GM23338 (cell line): ENCODE measurements around the gene RGSL1. TPM values are rescaled to one million over a fixed set of nuclear protein-coding genes. Genes with fewer than 3 reads are reported as not detected.

Experiments used
- ATAC-seq: fragments of 200-7000 bp; cut with Tn5 transposase; 3 replicates; pipeline ENCODE4 v1.9.1; 2020
- DNase-seq: peaks from one replicate; pipeline ENCODE4 v3.0.0-alpha.2; 2015; ENCODE audit warnings: low spot score
- H2AFZ ChIP-seq: fragments of 200-600 bp; sonication (generic); 2 replicates; pipeline ENCODE4 v1.8.0; 2016; ENCODE audit warnings: antibody characterized with exemption, mild to moderate bottlenecking, moderate library complexity
- H3F3A ChIP-seq: fragments of 200-600 bp; sonication (generic); replicated peaks from 2 replicates; pipeline ENCODE4 v1.8.0; 2017; ENCODE audit warnings: antibody characterized with exemption, mixed run types, low read depth
- H3K27ac ChIP-seq: fragments of 200-600 bp; sonication (generic); 2 replicates; pipeline ENCODE4 v1.6.1; 2016; ENCODE audit warnings: low read depth
- H3K27me3 ChIP-seq: fragments of 200-600 bp; sonication (generic); 2 replicates; pipeline ENCODE4 v1.8.0; 2016; ENCODE audit warnings: mild to moderate bottlenecking, mixed run types, moderate library complexity; ENCODE audit not compliant: insufficient read depth
- H3K36me3 ChIP-seq: fragments of 200-600 bp; sonication (generic); 2 replicates; pipeline ENCODE4 v1.8.0; 2016; ENCODE audit warnings: mild to moderate bottlenecking; ENCODE audit not compliant: insufficient read depth
- H3K4me1 ChIP-seq: fragments of 200-600 bp; sonication (generic); 2 replicates; pipeline ENCODE4 v1.8.0; 2016; ENCODE audit warnings: mild to moderate bottlenecking, moderate library complexity; ENCODE audit not compliant: insufficient read depth
- H3K4me2 ChIP-seq: fragments of 200-600 bp; sonication (generic); 2 replicates; pipeline ENCODE4 v1.7.1; 2017; ENCODE audit warnings: mixed run types
- H3K4me3 ChIP-seq: fragments of 200-600 bp; sonication (generic); 2 replicates; pipeline ENCODE4 v1.6.1; 2016; ENCODE audit warnings: mixed run types
- H3K79me2 ChIP-seq: fragments of 200-600 bp; sonication (generic); replicated peaks from 2 replicates; pipeline ENCODE4 v1.8.0; 2017; ENCODE audit warnings: mild to moderate bottlenecking; ENCODE audit not compliant: insufficient read depth
- H3K9me2 ChIP-seq: fragments of 200-600 bp; sonication (generic); 2 replicates; pipeline ENCODE4 v1.8.0; 2017; ENCODE audit not compliant: insufficient read depth
- H4K20me1 ChIP-seq: fragments of 200-600 bp; sonication (generic); replicated peaks from 2 replicates; pipeline ENCODE4 v1.8.0; 2017; ENCODE audit warnings: mild to moderate bottlenecking; ENCODE audit not compliant: insufficient read depth
- H3K27ac Mint-ChIP-seq: 2 replicates; pipeline ENCODE4 v1.8.0; 2020; ENCODE audit warnings: inconsistent platforms, mild to moderate bottlenecking, moderate library complexity, mixed read lengths
- H3K27me3 Mint-ChIP-seq: 3 replicates; pipeline ENCODE4 v1.8.0; 2022; ENCODE audit warnings: low read depth, mild to moderate bottlenecking, moderate library complexity, mixed read lengths, inconsistent platforms; ENCODE audit not compliant: insufficient read depth, poor library complexity
- H3K36me3 Mint-ChIP-seq: 3 replicates; pipeline ENCODE4 v1.8.0; 2021; ENCODE audit warnings: low read depth, mild to moderate bottlenecking, inconsistent platforms, moderate library complexity, mixed read lengths
- H3K4me1 Mint-ChIP-seq: 3 replicates; pipeline ENCODE4 v1.8.0; 2020; ENCODE audit warnings: mild to moderate bottlenecking, inconsistent platforms, mixed read lengths
- H3K4me3 Mint-ChIP-seq: 3 replicates; pipeline ENCODE4 v1.8.0; 2021; ENCODE audit warnings: moderate library complexity, mild to moderate bottlenecking, inconsistent platforms, mixed read lengths
- H3K9me3 Mint-ChIP-seq: 3 replicates; pipeline ENCODE4 v1.8.0; 2020; ENCODE audit warnings: moderate library complexity, mild to moderate bottlenecking, inconsistent platforms, mixed read lengths
- CREB1 ChIP-seq: fragments of 250-450 bp; sonication (Bioruptor Pico); IDR thresholded peaks from 2 replicates; pipeline ENCODE4 v1.5.0; 2020; ENCODE audit warnings: low read depth, mild to moderate bottlenecking, moderate library complexity
- EZH2 ChIP-seq: fragments of 200-600 bp; sonication (generic); IDR thresholded peaks from one replicate; pipeline ENCODE4 v1.8.0; 2017; ENCODE audit warnings: antibody characterized with exemption, mild to moderate bottlenecking, low read depth; ENCODE audit not compliant: unreplicated experiment
- EZH2phosphoT487 ChIP-seq: fragments of 200-600 bp; sonication (generic); IDR thresholded peaks from one replicate; pipeline ENCODE4 v1.8.1; 2018; ENCODE audit warnings: antibody characterized with exemption; ENCODE audit not compliant: unreplicated experiment
- JUNB ChIP-seq: IDR thresholded peaks from one replicate; pipeline ENCODE4 v1.6.1; 2016; ENCODE audit warnings: antibody characterized with exemption; ENCODE audit not compliant: unreplicated experiment
- NANOG ChIP-seq: IDR thresholded peaks from 2 replicates; pipeline ENCODE4 v1.6.1; 2016; ENCODE audit warnings: antibody characterized with exemption, borderline replicate concordance
- POLR2AphosphoS5 ChIP-seq: IDR thresholded peaks from 2 replicates; pipeline ENCODE4 v1.6.1; 2016; ENCODE audit warnings: antibody characterized with exemption, low read depth
- STAT1 ChIP-seq: IDR thresholded peaks from one replicate; pipeline ENCODE4 v1.6.1; 2016; ENCODE audit warnings: antibody characterized with exemption; ENCODE audit not compliant: unreplicated experiment
- ZNF114 ChIP-seq: fragments of 250-450 bp; sonication (Bioruptor Pico); IDR thresholded peaks from 2 replicates; pipeline ENCODE4 v1.5.0; 2020; ENCODE audit warnings: mild to moderate bottlenecking, moderate library complexity
- polyA plus RNA-seq: library from polyadenylated mRNA; unstranded; fragments of >200 nt; fragmentation: Nextera tagmentation; extraction: Ambion mirVana; gene quantifications from 2 replicates; pipeline ENCODE4 v1.2.1, GENCODE V29; 2016
- total RNA-seq: library from RNA; depleted of rRNA; stranded (reverse); fragments of >200 nt; shearing (Covaris generic); gene quantifications from 2 replicates; pipeline ENCODE4 v1.2.3, GENCODE V29; 2014
- TF ChIP-seq, protein P1 (sequence below): IDR thresholded peaks from 2 replicates; pipeline ENCODE4 v1.6.1; 2016; ENCODE audit warnings: antibody characterized with exemption
- TF ChIP-seq, protein P2 (sequence below), 2 experiments: fragments of 200-600 bp in 1 of 2; sonication (generic) in 1 of 2; conservative IDR thresholded peaks; 2 replicates each; pipeline versions ENCODE4 v1.5.1 to v1.6.1; 2016 to 2017; ENCODE audit warnings: antibody characterized with exemption in 2 of 2, low read depth in 2 of 2, mild to moderate bottlenecking in 2 of 2, moderate library complexity in 1 of 2
- TF ChIP-seq, protein P3 (sequence below): fragments of 250-450 bp; sonication (Bioruptor Pico); IDR thresholded peaks from 2 replicates; pipeline ENCODE4 v1.5.0; 2020; ENCODE audit warnings: mild to moderate bottlenecking, moderate library complexity
- TF ChIP-seq, protein P4 (sequence below): IDR thresholded peaks from one replicate; pipeline ENCODE4 v1.6.1; 2018; ENCODE audit warnings: antibody characterized with exemption; ENCODE audit not compliant: unreplicated experiment

The RGSL1 gene
- total and polyA plus RNA-seq, 2 experiments from 2014 or later, result not detected

DNA sequence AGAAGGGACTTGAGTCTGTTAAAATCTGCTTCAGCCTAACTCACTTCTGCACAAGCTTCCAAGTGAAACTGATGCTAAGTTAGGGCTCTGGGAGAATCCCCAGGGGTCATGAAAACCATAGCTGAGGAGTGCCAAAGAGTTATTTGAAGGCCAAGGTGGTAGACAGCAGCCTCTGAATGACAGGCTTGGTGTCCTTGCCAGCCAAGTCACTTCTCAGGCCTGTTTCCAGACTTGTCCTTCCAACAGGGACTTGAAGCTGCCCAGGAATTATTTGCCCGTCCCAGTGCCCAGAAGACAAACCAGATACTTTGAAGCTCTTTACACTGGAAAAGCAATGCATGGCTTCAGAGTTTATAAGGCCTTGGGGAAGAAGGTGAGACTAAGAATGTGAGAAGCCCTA, 105.5 kb downstream of the RGSL1 start (continued):
- TF ChIP-seq, protein P1, sequence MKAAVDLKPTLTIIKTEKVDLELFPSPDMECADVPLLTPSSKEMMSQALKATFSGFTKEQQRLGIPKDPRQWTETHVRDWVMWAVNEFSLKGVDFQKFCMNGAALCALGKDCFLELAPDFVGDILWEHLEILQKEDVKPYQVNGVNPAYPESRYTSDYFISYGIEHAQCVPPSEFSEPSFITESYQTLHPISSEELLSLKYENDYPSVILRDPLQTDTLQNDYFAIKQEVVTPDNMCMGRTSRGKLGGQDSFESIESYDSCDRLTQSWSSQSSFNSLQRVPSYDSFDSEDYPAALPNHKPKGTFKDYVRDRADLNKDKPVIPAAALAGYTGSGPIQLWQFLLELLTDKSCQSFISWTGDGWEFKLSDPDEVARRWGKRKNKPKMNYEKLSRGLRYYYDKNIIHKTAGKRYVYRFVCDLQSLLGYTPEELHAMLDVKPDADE, result no peak

DNA sequence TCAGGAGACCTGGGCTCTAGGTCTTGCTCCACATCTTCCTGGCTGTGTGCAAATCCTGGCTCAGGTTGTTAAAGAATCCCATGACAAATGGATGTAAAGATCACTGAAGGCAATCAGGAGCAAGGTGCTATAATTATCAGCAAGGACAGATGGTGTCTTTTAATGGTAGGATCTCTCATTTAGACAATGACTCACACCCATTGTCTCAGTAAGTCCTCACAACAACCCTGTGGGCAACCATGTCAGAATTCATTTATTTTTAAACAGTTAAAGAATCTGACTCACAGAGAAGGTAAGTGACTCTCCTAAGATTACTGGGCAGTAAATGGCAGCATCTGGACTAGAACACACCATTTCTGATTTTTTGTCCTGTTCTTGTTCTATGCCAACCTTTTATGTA, 106.3 kb downstream of the RGSL1 start:
- H3K4me3 ChIP-seq, result no peak overlapping the region
- no peaks in the 10 kb centered on the region for H3K36me3 ChIP-seq
- H3K27me3 ChIP-seq, result no peaks in the 10 kb centered on the region
- no peaks in the 10 kb centered on the region for H4K20me1 ChIP-seq
- no peak for DNase-seq
- no peak overlapping the region for H2AFZ ChIP-seq
- no peak overlapping the region for H3K4me2 ChIP-seq
- Mint-ChIP-seq H3K4me1 (no peaks in the 10 kb centered on the region), H3K9me3 (peaks cover 7% of the 10 kb centered on the region; the same call in 2 of the 3 replicates), H3K36me3 (0 out of 3 replicates have a peak, but pooled peaks cover 2% of the 10 kb centered on the region), H3K27ac (no peak overlapping the region), H3K27me3 (no peaks in the 10 kb centered on the region), H3K4me3 (no peak overlapping the region)
- no peak overlapping the region for H3K27ac ChIP-seq
- H3K9me2 ChIP-seq, result peaks cover 4% of the 10 kb centered on the region; the same call in 1 of the 2 replicates
- ATAC-seq, result no peak
- no peaks in the 10 kb centered on the region for H3K4me1 ChIP-seq
- no peaks in the 10 kb centered on the region for H3K79me2 ChIP-seq
- H3F3A ChIP-seq, result no peaks in the 10 kb centered on the region
- TF ChIP-seq POLR2AphosphoS5, result no peak
- no peak for TF ChIP-seq STAT1
- TF ChIP-seq, protein P2, sequence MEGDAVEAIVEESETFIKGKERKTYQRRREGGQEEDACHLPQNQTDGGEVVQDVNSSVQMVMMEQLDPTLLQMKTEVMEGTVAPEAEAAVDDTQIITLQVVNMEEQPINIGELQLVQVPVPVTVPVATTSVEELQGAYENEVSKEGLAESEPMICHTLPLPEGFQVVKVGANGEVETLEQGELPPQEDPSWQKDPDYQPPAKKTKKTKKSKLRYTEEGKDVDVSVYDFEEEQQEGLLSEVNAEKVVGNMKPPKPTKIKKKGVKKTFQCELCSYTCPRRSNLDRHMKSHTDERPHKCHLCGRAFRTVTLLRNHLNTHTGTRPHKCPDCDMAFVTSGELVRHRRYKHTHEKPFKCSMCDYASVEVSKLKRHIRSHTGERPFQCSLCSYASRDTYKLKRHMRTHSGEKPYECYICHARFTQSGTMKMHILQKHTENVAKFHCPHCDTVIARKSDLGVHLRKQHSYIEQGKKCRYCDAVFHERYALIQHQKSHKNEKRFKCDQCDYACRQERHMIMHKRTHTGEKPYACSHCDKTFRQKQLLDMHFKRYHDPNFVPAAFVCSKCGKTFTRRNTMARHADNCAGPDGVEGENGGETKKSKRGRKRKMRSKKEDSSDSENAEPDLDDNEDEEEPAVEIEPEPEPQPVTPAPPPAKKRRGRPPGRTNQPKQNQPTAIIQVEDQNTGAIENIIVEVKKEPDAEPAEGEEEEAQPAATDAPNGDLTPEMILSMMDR (conservative IDR thresholded peaks at IDR 0.05; ENCODE audit: low read depth in 2 of 2), result no peak
- no peak for TF ChIP-seq EZH2phosphoT487
- TF ChIP-seq EZH2, result no peak
- TF ChIP-seq, protein P1, result no peak
- no peak for TF ChIP-seq NANOG
- no peak for TF ChIP-seq ZNF114
- TF ChIP-seq, protein P3, sequence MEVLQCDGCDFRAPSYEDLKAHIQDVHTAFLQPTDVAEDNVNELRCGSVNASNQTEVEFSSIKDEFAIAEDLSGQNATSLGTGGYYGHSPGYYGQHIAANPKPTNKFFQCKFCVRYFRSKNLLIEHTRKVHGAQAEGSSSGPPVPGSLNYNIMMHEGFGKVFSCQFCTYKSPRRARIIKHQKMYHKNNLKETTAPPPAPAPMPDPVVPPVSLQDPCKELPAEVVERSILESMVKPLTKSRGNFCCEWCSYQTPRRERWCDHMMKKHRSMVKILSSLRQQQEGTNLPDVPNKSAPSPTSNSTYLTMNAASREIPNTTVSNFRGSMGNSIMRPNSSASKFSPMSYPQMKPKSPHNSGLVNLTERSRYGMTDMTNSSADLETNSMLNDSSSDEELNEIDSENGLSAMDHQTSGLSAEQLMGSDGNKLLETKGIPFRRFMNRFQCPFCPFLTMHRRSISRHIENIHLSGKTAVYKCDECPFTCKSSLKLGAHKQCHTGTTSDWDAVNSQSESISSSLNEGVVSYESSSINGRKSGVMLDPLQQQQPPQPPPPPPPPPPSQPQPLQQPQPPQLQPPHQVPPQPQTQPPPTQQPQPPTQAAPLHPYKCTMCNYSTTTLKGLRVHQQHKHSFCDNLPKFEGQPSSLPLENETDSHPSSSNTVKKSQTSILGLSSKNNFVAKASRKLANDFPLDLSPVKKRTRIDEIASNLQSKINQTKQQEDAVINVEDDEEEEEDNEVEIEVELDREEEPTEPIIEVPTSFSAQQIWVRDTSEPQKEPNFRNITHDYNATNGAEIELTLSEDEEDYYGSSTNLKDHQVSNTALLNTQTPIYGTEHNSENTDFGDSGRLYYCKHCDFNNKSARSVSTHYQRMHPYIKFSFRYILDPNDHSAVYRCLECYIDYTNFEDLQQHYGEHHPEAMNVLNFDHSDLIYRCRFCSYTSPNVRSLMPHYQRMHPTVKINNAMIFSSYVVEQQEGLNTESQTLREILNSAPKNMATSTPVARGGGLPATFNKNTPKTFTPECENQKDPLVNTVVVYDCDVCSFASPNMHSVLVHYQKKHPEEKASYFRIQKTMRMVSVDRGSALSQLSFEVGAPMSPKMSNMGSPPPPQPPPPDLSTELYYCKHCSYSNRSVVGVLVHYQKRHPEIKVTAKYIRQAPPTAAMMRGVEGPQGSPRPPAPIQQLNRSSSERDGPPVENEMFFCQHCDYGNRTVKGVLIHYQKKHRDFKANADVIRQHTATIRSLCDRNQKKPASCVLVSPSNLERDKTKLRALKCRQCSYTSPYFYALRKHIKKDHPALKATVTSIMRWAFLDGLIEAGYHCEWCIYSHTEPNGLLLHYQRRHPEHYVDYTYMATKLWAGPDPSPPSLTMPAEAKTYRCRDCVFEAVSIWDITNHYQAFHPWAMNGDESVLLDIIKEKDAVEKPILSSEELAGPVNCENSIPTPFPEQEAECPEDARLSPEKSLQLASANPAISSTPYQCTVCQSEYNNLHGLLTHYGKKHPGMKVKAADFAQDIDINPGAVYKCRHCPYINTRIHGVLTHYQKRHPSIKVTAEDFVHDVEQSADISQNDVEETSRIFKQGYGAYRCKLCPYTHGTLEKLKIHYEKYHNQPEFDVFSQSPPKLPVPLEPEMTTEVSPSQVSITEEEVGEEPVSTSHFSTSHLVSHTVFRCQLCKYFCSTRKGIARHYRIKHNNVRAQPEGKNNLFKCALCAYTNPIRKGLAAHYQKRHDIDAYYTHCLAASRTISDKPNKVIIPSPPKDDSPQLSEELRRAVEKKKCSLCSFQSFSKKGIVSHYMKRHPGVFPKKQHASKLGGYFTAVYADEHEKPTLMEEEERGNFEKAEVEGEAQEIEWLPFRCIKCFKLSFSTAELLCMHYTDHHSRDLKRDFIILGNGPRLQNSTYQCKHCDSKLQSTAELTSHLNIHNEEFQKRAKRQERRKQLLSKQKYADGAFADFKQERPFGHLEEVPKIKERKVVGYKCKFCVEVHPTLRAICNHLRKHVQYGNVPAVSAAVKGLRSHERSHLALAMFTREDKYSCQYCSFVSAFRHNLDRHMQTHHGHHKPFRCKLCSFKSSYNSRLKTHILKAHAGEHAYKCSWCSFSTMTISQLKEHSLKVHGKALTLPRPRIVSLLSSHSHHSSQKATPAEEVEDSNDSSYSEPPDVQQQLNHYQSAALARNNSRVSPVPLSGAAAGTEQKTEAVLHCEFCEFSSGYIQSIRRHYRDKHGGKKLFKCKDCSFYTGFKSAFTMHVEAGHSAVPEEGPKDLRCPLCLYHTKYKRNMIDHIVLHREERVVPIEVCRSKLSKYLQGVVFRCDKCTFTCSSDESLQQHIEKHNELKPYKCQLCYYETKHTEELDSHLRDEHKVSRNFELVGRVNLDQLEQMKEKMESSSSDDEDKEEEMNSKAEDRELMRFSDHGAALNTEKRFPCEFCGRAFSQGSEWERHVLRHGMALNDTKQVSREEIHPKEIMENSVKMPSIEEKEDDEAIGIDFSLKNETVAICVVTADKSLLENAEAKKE (CRISPR knock-in tag), result no peak
- TF ChIP-seq CREB1 (CRISPR knock-in tag), result no peak
- no peak for TF ChIP-seq JUNB
- TF ChIP-seq, protein P4, sequence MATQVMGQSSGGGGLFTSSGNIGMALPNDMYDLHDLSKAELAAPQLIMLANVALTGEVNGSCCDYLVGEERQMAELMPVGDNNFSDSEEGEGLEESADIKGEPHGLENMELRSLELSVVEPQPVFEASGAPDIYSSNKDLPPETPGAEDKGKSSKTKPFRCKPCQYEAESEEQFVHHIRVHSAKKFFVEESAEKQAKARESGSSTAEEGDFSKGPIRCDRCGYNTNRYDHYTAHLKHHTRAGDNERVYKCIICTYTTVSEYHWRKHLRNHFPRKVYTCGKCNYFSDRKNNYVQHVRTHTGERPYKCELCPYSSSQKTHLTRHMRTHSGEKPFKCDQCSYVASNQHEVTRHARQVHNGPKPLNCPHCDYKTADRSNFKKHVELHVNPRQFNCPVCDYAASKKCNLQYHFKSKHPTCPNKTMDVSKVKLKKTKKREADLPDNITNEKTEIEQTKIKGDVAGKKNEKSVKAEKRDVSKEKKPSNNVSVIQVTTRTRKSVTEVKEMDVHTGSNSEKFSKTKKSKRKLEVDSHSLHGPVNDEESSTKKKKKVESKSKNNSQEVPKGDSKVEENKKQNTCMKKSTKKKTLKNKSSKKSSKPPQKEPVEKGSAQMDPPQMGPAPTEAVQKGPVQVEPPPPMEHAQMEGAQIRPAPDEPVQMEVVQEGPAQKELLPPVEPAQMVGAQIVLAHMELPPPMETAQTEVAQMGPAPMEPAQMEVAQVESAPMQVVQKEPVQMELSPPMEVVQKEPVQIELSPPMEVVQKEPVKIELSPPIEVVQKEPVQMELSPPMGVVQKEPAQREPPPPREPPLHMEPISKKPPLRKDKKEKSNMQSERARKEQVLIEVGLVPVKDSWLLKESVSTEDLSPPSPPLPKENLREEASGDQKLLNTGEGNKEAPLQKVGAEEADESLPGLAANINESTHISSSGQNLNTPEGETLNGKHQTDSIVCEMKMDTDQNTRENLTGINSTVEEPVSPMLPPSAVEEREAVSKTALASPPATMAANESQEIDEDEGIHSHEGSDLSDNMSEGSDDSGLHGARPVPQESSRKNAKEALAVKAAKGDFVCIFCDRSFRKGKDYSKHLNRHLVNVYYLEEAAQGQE, result no peak
